ENCODE measurements around the gene CDKAL1.

CDKAL1 gene

GRCh38 chr6:20658053-20658452 is 123.8 kb downstream of the CDKAL1 start:
- Histone ChIP-seq H3K9ac (no peak overlapping the region), H3K4me1 (ENCODE audit: low read depth, poor library complexity, severe bottlenecking) (no peaks in the 10 kb centered on the region), H3K4me2 (no peak overlapping the region), H3K27ac (no peak overlapping the region), H3K27me3 (ENCODE audit: insufficient read depth, low read depth) (no peaks in the 10 kb centered on the region), H2AFZ (ENCODE audit: low read depth) (no peak overlapping the region), H3K36me3 (ENCODE audit: insufficient read depth) (no peaks in the 10 kb centered on the region), H3K79me2 (ENCODE audit: insufficient read depth, low read depth) (peaks cover 8% of the 10 kb centered on the region; the same call in 1 of the 2 replicates), H4K20me1 (ENCODE audit: insufficient read depth) (no peaks in the 10 kb centered on the region), H3K4me3 (IDR thresholded peaks at IDR 0.05; ENCODE audit: insufficient read depth, low read depth, low read length) (no peak overlapping the region)
- TF ChIP-seq, protein P1, sequence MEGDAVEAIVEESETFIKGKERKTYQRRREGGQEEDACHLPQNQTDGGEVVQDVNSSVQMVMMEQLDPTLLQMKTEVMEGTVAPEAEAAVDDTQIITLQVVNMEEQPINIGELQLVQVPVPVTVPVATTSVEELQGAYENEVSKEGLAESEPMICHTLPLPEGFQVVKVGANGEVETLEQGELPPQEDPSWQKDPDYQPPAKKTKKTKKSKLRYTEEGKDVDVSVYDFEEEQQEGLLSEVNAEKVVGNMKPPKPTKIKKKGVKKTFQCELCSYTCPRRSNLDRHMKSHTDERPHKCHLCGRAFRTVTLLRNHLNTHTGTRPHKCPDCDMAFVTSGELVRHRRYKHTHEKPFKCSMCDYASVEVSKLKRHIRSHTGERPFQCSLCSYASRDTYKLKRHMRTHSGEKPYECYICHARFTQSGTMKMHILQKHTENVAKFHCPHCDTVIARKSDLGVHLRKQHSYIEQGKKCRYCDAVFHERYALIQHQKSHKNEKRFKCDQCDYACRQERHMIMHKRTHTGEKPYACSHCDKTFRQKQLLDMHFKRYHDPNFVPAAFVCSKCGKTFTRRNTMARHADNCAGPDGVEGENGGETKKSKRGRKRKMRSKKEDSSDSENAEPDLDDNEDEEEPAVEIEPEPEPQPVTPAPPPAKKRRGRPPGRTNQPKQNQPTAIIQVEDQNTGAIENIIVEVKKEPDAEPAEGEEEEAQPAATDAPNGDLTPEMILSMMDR (conservative IDR thresholded peaks at IDR 0.05; ENCODE audit: low read depth, low read length), result no peak

GRCh38 chr6:20658516-20658915 is 124.3 kb downstream of the CDKAL1 start:
- Histone ChIP-seq H3K4me2 (no peak overlapping the region), H4K20me1 (ENCODE audit: insufficient read depth) (no peaks in the 10 kb centered on the region), H3K4me1 (ENCODE audit: low read depth, poor library complexity, severe bottlenecking) (no peaks in the 10 kb centered on the region), H3K27ac (no peak overlapping the region), H2AFZ (ENCODE audit: low read depth) (no peak overlapping the region), H3K4me3 (IDR thresholded peaks at IDR 0.05; ENCODE audit: insufficient read depth, low read depth, low read length) (no peak overlapping the region), H3K79me2 (ENCODE audit: insufficient read depth, low read depth) (peaks cover 8% of the 10 kb centered on the region; the same call in 1 of the 2 replicates), H3K27me3 (ENCODE audit: insufficient read depth, low read depth) (no peaks in the 10 kb centered on the region), H3K9ac (no peak overlapping the region), H3K36me3 (ENCODE audit: insufficient read depth) (no peaks in the 10 kb centered on the region)
- TF ChIP-seq, protein P1 (conservative IDR thresholded peaks at IDR 0.05; ENCODE audit: low read depth, low read length), result no peak

DNA sequence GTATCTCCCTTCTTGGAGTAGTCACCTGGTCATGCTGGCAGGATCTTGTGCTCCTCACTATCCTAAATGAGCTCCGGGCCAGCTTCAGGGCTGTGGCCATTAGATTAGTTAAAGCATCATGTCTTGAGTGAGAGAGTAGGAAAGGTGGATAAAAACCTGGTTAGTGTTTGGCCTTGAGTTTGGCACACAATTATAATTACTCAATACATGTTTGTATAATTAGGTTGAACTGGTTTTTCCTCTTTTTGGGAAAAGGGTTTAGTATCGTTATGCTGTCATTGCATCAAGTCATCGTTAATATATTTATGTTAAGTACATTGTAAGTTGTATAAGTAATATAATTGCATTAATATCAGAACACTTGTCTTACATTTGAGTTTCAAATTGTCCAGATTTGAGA is 126.3 kb downstream of the CDKAL1 start:
- H3K79me2 ChIP-seq (ENCODE audit: insufficient read depth, low read depth), result no peaks in the 10 kb centered on the region
- H3K4me3 ChIP-seq (IDR thresholded peaks at IDR 0.05; ENCODE audit: insufficient read depth, low read depth, low read length), result no peak overlapping the region
- no peaks in the 10 kb centered on the region for H3K27me3 ChIP-seq (ENCODE audit: insufficient read depth, low read depth)
- H2AFZ ChIP-seq (ENCODE audit: low read depth), result no peak overlapping the region
- TF ChIP-seq, protein P1 (conservative IDR thresholded peaks at IDR 0.05; ENCODE audit: low read depth, low read length), result no peak
- no peaks in the 10 kb centered on the region for H3K36me3 ChIP-seq (ENCODE audit: insufficient read depth)
- H3K4me1 ChIP-seq (ENCODE audit: low read depth, poor library complexity, severe bottlenecking), result no peaks in the 10 kb centered on the region
- H3K4me2 ChIP-seq, result no peak overlapping the region
- H4K20me1 ChIP-seq (ENCODE audit: insufficient read depth), result no peaks in the 10 kb centered on the region
- no peak overlapping the region for H3K27ac ChIP-seq
- H3K9ac ChIP-seq, result no peak overlapping the region

- Histone ChIP-seq H3K27ac (no peak overlapping the region), H4K20me1 (ENCODE audit: insufficient read depth) (no peaks in the 10 kb centered on the region), H3K79me2 (ENCODE audit: insufficient read depth, low read depth) (no peaks in the 10 kb centered on the region), H3K36me3 (ENCODE audit: insufficient read depth) (no peaks in the 10 kb centered on the region), H2AFZ (ENCODE audit: low read depth) (no peak overlapping the region), H3K4me1 (ENCODE audit: low read depth, poor library complexity, severe bottlenecking) (no peaks in the 10 kb centered on the region), H3K9ac (no peak overlapping the region), H3K4me2 (no peak overlapping the region), H3K4me3 (IDR thresholded peaks at IDR 0.05; ENCODE audit: insufficient read depth, low read depth, low read length) (no peak overlapping the region), H3K27me3 (ENCODE audit: insufficient read depth, low read depth) (no peaks in the 10 kb centered on the region)
- TF ChIP-seq, protein P1 (conservative IDR thresholded peaks at IDR 0.05; ENCODE audit: low read depth, low read length), result no peak
These were observed 127.5 kb downstream of the CDKAL1 start for GRCh38 chr6:20661721-20662120.
